Ascending aorta (tissue), 2 donors: ENCODE results near the gene PRRT2. TPM values are rescaled to one million over a fixed set of nuclear protein-coding genes. Genes with fewer than 3 reads are reported as not detected.

Source experiments
- DNase-seq, 2 donors: peaks; one replicate each; pipeline ENCODE4 v3.0.0-alpha.2; 2019; ENCODE audit warnings: low spot score in 2 of 2
- H3K27ac ChIP-seq, 2 donors: fragments of 200-600 bp; sonication (generic); one replicate each; pipeline ENCODE4 v1.5.1; 2016 to 2017; ENCODE audit warnings: mild to moderate bottlenecking in 1 of 2
- H3K27me3 ChIP-seq: fragments of 200-600 bp; sonication (generic); one replicate; pipeline ENCODE4 v1.5.1; 2017
- H3K36me3 ChIP-seq, 2 donors: fragments of 200-600 bp; sonication (generic); one replicate each; pipeline ENCODE4 v1.5.1; 2016
- H3K4me1 ChIP-seq, 2 donors: fragments of 200-600 bp; sonication (generic); one replicate each; pipeline ENCODE4 v1.5.1; 2016 to 2017; ENCODE audit warnings: mild to moderate bottlenecking in 1 of 2
- H3K4me3 ChIP-seq, 2 donors: fragments of 200-600 bp; sonication (generic); one replicate each; pipeline ENCODE4 v1.5.1; 2016 to 2017; ENCODE audit warnings: mild to moderate bottlenecking in 1 of 2
- H3K9me3 ChIP-seq, 2 donors: fragments of 200-600 bp; sonication (generic); one replicate each; pipeline ENCODE4 v1.5.1; 2016
- CTCF ChIP-seq, 3 experiments: fragments of 200-600 bp in 2 of 3; fragments of 450-650 bp in 1 of 3; sonication (generic) in 2 of 3; IDR thresholded peaks; one replicate each; pipeline ENCODE4 v1.5.1; 2016 to 2019; ENCODE audit warnings: antibody characterized with exemption in 3 of 3, mild to moderate bottlenecking in 1 of 3, moderate library complexity in 1 of 3
- intact Hi-C: fragments of 100-400 bp; cut with DNase I; formaldehyde crosslinking; loops from one replicate; pipeline ENCODE4 v1.15.1; 2023
- total RNA-seq: library from RNA; depleted of rRNA; stranded (reverse); fragments of >200 nt; gene quantifications from one replicate; pipeline ENCODE4 v1.1.0, GENCODE V29; 2016

The PRRT2 gene
- total RNA-seq, 1 donor from 2014 or later, result 5.0 TPM

GRCh38 chr16:29809850-29810698 lies 1.9 kb upstream of the PRRT2 start:
- peak overlapping the region; percentile 88 to 94 for H3K27ac ChIP-seq
- peaks cover 18 to 51% of the 10 kb centered on the region in 2 donors for H3K4me1 ChIP-seq
- DNase-seq, result no peak

DNA sequence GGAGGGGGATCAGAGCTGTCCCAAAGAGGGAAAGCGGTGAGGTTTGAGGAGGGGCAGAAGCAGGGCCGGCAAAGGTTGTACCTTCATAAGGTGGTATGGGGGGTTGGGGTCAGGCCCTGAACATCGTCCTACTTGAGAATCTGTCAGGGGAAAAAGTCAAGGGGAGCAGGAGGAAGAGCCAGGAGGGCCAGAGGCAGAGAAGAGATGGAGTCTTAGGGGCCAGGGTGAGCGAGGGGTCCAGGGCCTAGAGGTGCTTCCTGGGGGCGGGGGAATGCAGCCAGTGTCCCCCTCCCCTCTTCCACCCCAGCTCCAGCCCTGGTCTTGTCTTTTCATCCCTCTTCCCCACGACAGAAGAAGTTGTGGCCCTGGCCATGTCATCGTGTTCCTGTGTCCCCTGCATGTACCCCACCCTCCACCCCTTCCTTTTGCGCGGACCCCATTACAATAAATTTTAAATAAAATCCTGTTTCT lies 1.3 kb upstream of the PRRT2 start:
- H3K4me1 ChIP-seq, result peaks cover 18 to 54% of the 10 kb centered on the region in 2 donors
- peak overlapping the region in 1 of 2 donors; percentile 70 for H3K4me3 ChIP-seq
- H3K9me3 ChIP-seq, result no peaks in the 10 kb centered on the region
- DNase-seq, result no peak
- H3K27ac ChIP-seq, result peak overlapping the region; percentile 88 to 94
- no peak for TF ChIP-seq CTCF (IDR thresholded peaks at IDR 0.05)
- intact Hi-C loops, result loop anchor here (10.0 kb wide), 1 partner anchor 564 kb away; the partner anchor contains the start of genes MYL11 and TBC1D10B
- H3K27me3 ChIP-seq, result no peaks in the 10 kb centered on the region
- peaks cover 14 to 19% of the 10 kb centered on the region in 2 donors for H3K36me3 ChIP-seq

More at GRCh38 chr16:29809850-29810698, 1.9 kb upstream of the PRRT2 start:
- intact Hi-C loops, result loop anchor here (5.0 to 10.0 kb wide), 6 partner anchors 117 to 1645 kb away; partner anchors contain the start of genes ALDOA, ARMC5, HIRIP3 and INO80E
- Histone ChIP-seq H3K4me3 (peak overlapping the region in 1 of 2 donors; percentile 70), H3K36me3 (peaks cover 14 to 19% of the 10 kb centered on the region in 2 donors), H3K9me3 (no peaks in the 10 kb centered on the region), H3K27me3 (no peaks in the 10 kb centered on the region)
- no peak for TF ChIP-seq CTCF (IDR thresholded peaks at IDR 0.05)

DNA sequence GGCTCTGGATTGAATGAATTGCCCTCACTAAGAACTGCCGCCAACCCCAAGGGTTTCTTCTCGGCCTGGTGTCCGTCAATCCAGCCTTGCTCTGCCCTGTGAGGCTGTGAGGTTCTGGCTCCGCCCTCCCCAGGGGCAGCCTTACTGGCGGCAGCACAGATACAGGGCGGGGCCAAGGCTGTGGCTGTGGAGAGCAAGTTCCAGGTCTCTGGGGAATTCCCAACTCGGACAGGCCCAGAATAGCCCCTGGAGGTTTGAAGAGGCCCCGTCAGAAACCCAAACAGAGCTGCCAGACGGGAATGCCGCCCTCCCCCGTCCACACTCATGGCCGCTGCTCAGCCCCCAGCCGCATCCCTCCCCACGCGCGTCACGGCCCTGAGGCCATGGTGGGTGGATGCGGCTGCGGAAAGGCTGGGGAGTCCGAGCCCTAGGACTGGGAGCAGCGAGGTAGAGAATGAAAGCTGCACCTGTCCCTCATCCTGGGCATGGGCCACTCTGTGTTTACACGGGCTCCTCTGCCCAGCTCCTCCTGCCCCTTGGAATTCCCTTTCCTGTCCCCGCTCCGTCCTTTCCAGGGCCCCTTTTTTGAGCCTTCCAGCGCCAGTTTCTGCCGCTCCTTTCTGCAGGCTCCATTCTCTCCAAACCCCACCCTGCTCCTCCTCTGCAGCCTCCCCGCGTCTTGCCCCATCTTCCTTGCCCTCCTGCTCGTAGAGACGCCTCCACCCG lies 660 bp upstream of the PRRT2 start:
- DNase-seq, result peak; percentile 97 to 99
- H3K9me3 ChIP-seq, result no peaks in the 10 kb centered on the region
- intact Hi-C loops, result loop anchor here (10.0 kb wide), 1 partner anchor 563 kb away; the partner anchor contains the start of genes MYL11 and TBC1D10B
- no peak for TF ChIP-seq CTCF (IDR thresholded peaks at IDR 0.05)
- H3K27me3 ChIP-seq, result no peaks in the 10 kb centered on the region
- H3K27ac ChIP-seq, result peak overlapping the region; percentile 88 to 94
- H3K4me1 ChIP-seq, result peaks cover 18 to 54% of the 10 kb centered on the region in 2 donors
- H3K36me3 ChIP-seq, result peaks cover 14 to 19% of the 10 kb centered on the region in 2 donors
- peak overlapping the region; percentile 66 to 70 for H3K4me3 ChIP-seq

DNA sequence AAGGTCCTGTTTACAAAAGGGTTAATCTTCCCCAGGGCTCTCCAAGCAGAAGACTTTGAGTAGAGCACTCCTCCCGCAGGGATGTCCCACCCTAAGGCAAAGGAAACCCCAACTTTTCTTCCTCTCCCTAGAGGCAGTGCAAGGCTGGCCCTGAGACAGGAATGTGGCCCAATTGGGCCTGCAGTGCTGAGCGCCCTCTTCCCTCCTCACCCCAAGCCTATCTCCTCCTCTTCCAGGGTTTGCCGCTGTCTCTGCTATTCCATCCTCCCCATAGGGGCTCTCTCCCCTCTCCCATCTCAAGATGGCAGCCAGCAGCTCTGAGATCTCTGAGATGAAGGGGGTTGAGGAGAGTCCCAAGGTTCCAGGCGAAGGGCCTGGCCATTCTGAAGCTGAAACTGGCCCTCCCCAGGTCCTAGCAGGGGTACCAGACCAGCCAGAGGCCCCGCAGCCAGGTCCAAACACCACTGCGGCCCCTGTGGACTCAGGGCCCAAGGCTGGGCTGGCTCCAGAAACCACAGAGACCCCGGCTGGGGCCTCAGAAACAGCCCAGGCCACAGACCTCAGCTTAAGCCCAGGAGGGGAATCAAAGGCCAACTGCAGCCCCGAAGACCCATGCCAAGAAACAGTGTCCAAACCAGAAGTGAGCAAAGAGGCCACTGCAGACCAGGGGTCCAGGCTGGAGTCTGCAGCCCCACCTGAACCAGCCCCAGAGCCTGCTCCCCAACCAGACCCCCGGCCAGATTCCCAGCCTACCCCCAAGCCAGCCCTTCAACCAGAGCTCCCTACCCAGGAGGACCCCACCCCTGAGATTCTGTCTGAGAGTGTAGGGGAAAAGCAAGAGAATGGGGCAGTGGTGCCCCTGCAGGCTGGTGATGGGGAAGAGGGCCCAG lies 1.0 kb downstream of the PRRT2 start:
- H3K27me3 ChIP-seq, result no peaks in the 10 kb centered on the region
- no peak for TF ChIP-seq CTCF (IDR thresholded peaks at IDR 0.05)
- DNase-seq, result no peak
- peak overlapping the region; percentile 88 to 94 for H3K27ac ChIP-seq
- intact Hi-C loops, result loop anchor here (10.0 kb wide), 1 partner anchor 562 kb away; the partner anchor contains the start of genes MYL11 and TBC1D10B
- H3K4me3 ChIP-seq, result peak overlapping the region; percentile 66 to 70
- H3K36me3 ChIP-seq, result peaks cover 14 to 21% of the 10 kb centered on the region in 2 donors
- H3K4me1 ChIP-seq, result peaks cover 15 to 64% of the 10 kb centered on the region in 2 donors
- no peaks in the 10 kb centered on the region for H3K9me3 ChIP-seq
